Measurements from ENCODE around the gene HS6ST3.

Gene HS6ST3

GRCh38 chr13:96575423-96576320, 485.8 kb downstream of the HS6ST3 start:
- no peaks in the 10 kb centered on the region for H3K36me3 Mint-ChIP-seq (ENCODE audit: low read depth)
- H3K4me3 Mint-ChIP-seq, result no peak overlapping the region
- no peaks in the 10 kb centered on the region for H3K4me1 Mint-ChIP-seq (ENCODE audit: low read depth)
- no peaks in the 10 kb centered on the region for H3K27me3 Mint-ChIP-seq (ENCODE audit: low read depth)
- peaks cover 7% of the 10 kb centered on the region for H3K9me3 Mint-ChIP-seq
- no peak overlapping the region for H3K27ac Mint-ChIP-seq

- Mint-ChIP-seq H3K36me3 (ENCODE audit: low read depth) (no peaks in the 10 kb centered on the region), H3K9me3 (peaks cover 19% of the 10 kb centered on the region), H3K4me3 (no peak overlapping the region), H3K27ac (no peak overlapping the region), H3K27me3 (ENCODE audit: low read depth) (no peaks in the 10 kb centered on the region), H3K4me1 (ENCODE audit: low read depth) (no peaks in the 10 kb centered on the region)
Observed at GRCh38 chr13:96581741-96582140, 491.8 kb downstream of the HS6ST3 start.

GRCh38 chr13:96615252-96615651, 525.3 kb downstream of the HS6ST3 start:
- Mint-ChIP-seq H3K4me1 (ENCODE audit: low read depth) (no peaks in the 10 kb centered on the region), H3K4me3 (no peak overlapping the region), H3K27me3 (ENCODE audit: low read depth) (no peaks in the 10 kb centered on the region), H3K27ac (no peak overlapping the region), H3K36me3 (ENCODE audit: low read depth) (no peaks in the 10 kb centered on the region), H3K9me3 (peaks cover 21% of the 10 kb centered on the region)

- Mint-ChIP-seq H3K9me3 (peaks cover 10% of the 10 kb centered on the region), H3K4me3 (no peak overlapping the region), H3K27ac (no peak overlapping the region)
Observed at GRCh38 chr13:96617528-96617927, 527.6 kb downstream of the HS6ST3 start.

GRCh38 chr13:96621634-96622183, 531.8 kb downstream of the HS6ST3 start:
- no peak overlapping the region for H3K4me3 Mint-ChIP-seq
- no peaks in the 10 kb centered on the region for H3K27me3 Mint-ChIP-seq (ENCODE audit: low read depth)
- H3K36me3 Mint-ChIP-seq (ENCODE audit: low read depth), result no peaks in the 10 kb centered on the region
- no peaks in the 10 kb centered on the region for H3K4me1 Mint-ChIP-seq (ENCODE audit: low read depth)
- no peak overlapping the region for H3K27ac Mint-ChIP-seq
- H3K9me3 Mint-ChIP-seq, result peaks cover 12% of the 10 kb centered on the region

More at GRCh38 chr13:96617528-96617927, 527.6 kb downstream of the HS6ST3 start:
- no peaks in the 10 kb centered on the region for H3K4me1 Mint-ChIP-seq (ENCODE audit: low read depth)
- no peaks in the 10 kb centered on the region for H3K36me3 Mint-ChIP-seq (ENCODE audit: low read depth)
- H3K27me3 Mint-ChIP-seq (ENCODE audit: low read depth), result no peaks in the 10 kb centered on the region

- Mint-ChIP-seq H3K4me1 (ENCODE audit: low read depth) (no peaks in the 10 kb centered on the region), H3K36me3 (ENCODE audit: low read depth) (no peaks in the 10 kb centered on the region), H3K4me3 (no peak overlapping the region), H3K27me3 (ENCODE audit: low read depth) (no peaks in the 10 kb centered on the region), H3K9me3 (peaks cover 17% of the 10 kb centered on the region), H3K27ac (no peak overlapping the region)
Observed at GRCh38 chr13:96629331-96629730, 539.4 kb downstream of the HS6ST3 start.

GRCh38 chr13:96632536-96633320, 542.8 kb downstream of the HS6ST3 start:
- no peaks in the 10 kb centered on the region for H3K27me3 Mint-ChIP-seq (ENCODE audit: low read depth)
- peaks cover 13% of the 10 kb centered on the region for H3K9me3 Mint-ChIP-seq
- no peak overlapping the region for H3K4me3 Mint-ChIP-seq
- H3K27ac Mint-ChIP-seq, result no peak overlapping the region
- H3K36me3 Mint-ChIP-seq (ENCODE audit: low read depth), result no peaks in the 10 kb centered on the region
- H3K4me1 Mint-ChIP-seq (ENCODE audit: low read depth), result no peaks in the 10 kb centered on the region

- Mint-ChIP-seq H3K27ac (no peak overlapping the region), H3K4me1 (ENCODE audit: low read depth) (no peaks in the 10 kb centered on the region), H3K4me3 (no peak overlapping the region), H3K36me3 (ENCODE audit: low read depth) (no peaks in the 10 kb centered on the region), H3K27me3 (ENCODE audit: low read depth) (no peaks in the 10 kb centered on the region), H3K9me3 (peaks cover 20% of the 10 kb centered on the region)
Observed at GRCh38 chr13:96636001-96636709, 546.2 kb downstream of the HS6ST3 start.

- Mint-ChIP-seq H3K36me3 (ENCODE audit: low read depth) (no peaks in the 10 kb centered on the region), H3K9me3 (peaks cover 29% of the 10 kb centered on the region), H3K4me3 (no peak overlapping the region), H3K27ac (no peak overlapping the region), H3K4me1 (ENCODE audit: low read depth) (no peaks in the 10 kb centered on the region), H3K27me3 (ENCODE audit: low read depth) (no peaks in the 10 kb centered on the region)
Observed at GRCh38 chr13:96637039-96637438, 547.1 kb downstream of the HS6ST3 start.

- Mint-ChIP-seq H3K4me1 (ENCODE audit: low read depth) (no peaks in the 10 kb centered on the region), H3K4me3 (no peak overlapping the region), H3K36me3 (ENCODE audit: low read depth) (no peaks in the 10 kb centered on the region), H3K27ac (no peak overlapping the region), H3K27me3 (ENCODE audit: low read depth) (no peaks in the 10 kb centered on the region), H3K9me3 (peaks cover 32% of the 10 kb centered on the region)
Observed at GRCh38 chr13:96646101-96646500, 556.2 kb downstream of the HS6ST3 start.

- Mint-ChIP-seq H3K4me3 (no peak overlapping the region), H3K27me3 (ENCODE audit: low read depth) (no peaks in the 10 kb centered on the region), H3K27ac (no peak overlapping the region)
Observed at GRCh38 chr13:96646515-96647211, 556.8 kb downstream of the HS6ST3 start.

GRCh38 chr13:96650301-96650886, 560.5 kb downstream of the HS6ST3 start:
- no peak overlapping the region for H3K27ac Mint-ChIP-seq
- no peaks in the 10 kb centered on the region for H3K4me1 Mint-ChIP-seq (ENCODE audit: low read depth)
- no peaks in the 10 kb centered on the region for H3K36me3 Mint-ChIP-seq (ENCODE audit: low read depth)
- H3K27me3 Mint-ChIP-seq (ENCODE audit: low read depth), result no peaks in the 10 kb centered on the region
- no peak overlapping the region for H3K4me3 Mint-ChIP-seq
- H3K9me3 Mint-ChIP-seq, result peaks cover 9% of the 10 kb centered on the region

More at GRCh38 chr13:96646515-96647211, 556.8 kb downstream of the HS6ST3 start:
- H3K4me1 Mint-ChIP-seq (ENCODE audit: low read depth), result no peaks in the 10 kb centered on the region
- H3K36me3 Mint-ChIP-seq (ENCODE audit: low read depth), result no peaks in the 10 kb centered on the region
- H3K9me3 Mint-ChIP-seq, result peaks cover 27% of the 10 kb centered on the region

- Mint-ChIP-seq H3K27me3 (ENCODE audit: low read depth) (no peaks in the 10 kb centered on the region), H3K27ac (no peak overlapping the region), H3K4me1 (ENCODE audit: low read depth) (no peaks in the 10 kb centered on the region), H3K36me3 (ENCODE audit: low read depth) (no peaks in the 10 kb centered on the region), H3K9me3 (peaks cover 10% of the 10 kb centered on the region), H3K4me3 (no peak overlapping the region)
Observed at GRCh38 chr13:96651598-96651997, 561.7 kb downstream of the HS6ST3 start.
